Fibroblast of lung (primary cell): ENCODE data around the gene PBOV1.

Experiments used
- EZH2 ChIP-seq: IDR thresholded peaks from 2 replicates; pipeline ENCODE4 v1.5.1; 2012; ENCODE audit warnings: low read length, control low read depth, mild to moderate bottlenecking; ENCODE audit errors: missing control alignments
- TF ChIP-seq, protein P1 (sequence below), 2 donors: IDR thresholded peaks in 1 of 2; conservative IDR thresholded peaks in 1 of 2; 1 replicate in 1 of 2; 2 replicates in 1 of 2; pipeline ENCODE4 v1.5.1; 2011 to 2012; ENCODE audit warnings: low read length in 2 of 2, control low read depth in 1 of 2, inconsistent platforms in 1 of 2, low read depth in 1 of 2, mild to moderate bottlenecking in 1 of 2

DNA sequence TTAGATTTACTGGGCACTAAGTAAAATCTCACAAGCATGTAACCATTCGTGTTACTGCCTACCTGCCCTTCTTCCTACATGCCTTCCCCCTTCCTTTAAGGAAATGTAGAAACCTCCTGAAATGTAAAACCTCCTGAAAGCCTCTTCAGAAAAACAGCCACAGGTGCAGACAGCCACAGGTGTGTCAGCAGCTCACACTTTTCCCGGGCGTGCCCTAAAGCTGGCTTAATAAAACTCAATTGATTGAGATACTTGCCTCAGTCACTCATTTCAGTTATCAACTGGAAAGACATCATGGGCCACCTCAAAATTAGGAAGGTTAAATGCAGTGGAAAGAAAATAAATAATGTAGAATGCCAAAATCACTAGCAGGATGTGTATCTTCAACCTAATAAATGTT is 23.1 kb upstream of the PBOV1 start:
- TF ChIP-seq, protein P1, sequence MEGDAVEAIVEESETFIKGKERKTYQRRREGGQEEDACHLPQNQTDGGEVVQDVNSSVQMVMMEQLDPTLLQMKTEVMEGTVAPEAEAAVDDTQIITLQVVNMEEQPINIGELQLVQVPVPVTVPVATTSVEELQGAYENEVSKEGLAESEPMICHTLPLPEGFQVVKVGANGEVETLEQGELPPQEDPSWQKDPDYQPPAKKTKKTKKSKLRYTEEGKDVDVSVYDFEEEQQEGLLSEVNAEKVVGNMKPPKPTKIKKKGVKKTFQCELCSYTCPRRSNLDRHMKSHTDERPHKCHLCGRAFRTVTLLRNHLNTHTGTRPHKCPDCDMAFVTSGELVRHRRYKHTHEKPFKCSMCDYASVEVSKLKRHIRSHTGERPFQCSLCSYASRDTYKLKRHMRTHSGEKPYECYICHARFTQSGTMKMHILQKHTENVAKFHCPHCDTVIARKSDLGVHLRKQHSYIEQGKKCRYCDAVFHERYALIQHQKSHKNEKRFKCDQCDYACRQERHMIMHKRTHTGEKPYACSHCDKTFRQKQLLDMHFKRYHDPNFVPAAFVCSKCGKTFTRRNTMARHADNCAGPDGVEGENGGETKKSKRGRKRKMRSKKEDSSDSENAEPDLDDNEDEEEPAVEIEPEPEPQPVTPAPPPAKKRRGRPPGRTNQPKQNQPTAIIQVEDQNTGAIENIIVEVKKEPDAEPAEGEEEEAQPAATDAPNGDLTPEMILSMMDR (conservative IDR thresholded peaks at IDR 0.05 in 1 of 2, IDR thresholded peaks at IDR 0.05 in 1 of 2; ENCODE audit: low read depth in 1 of 2, low read length in 2 of 2) = no peak
- no peak for TF ChIP-seq EZH2
